Ascending aorta (tissue), 2 donors: ENCODE data around the gene RAB14. TPM values are rescaled to one million over a fixed set of nuclear protein-coding genes. Genes with fewer than 3 reads are reported as not detected.

Experiments used
- DNase-seq, 2 donors: peaks; one replicate each; pipeline ENCODE4 v3.0.0-alpha.2; 2019; ENCODE audit warnings: low spot score in 2 of 2
- H3K27ac ChIP-seq, 2 donors: fragments of 200-600 bp; sonication (generic); one replicate each; pipeline ENCODE4 v1.5.1; 2016 to 2017; ENCODE audit warnings: mild to moderate bottlenecking in 1 of 2
- H3K27me3 ChIP-seq: fragments of 200-600 bp; sonication (generic); one replicate; pipeline ENCODE4 v1.5.1; 2017
- H3K36me3 ChIP-seq, 2 donors: fragments of 200-600 bp; sonication (generic); one replicate each; pipeline ENCODE4 v1.5.1; 2016
- H3K4me1 ChIP-seq, 2 donors: fragments of 200-600 bp; sonication (generic); one replicate each; pipeline ENCODE4 v1.5.1; 2016 to 2017; ENCODE audit warnings: mild to moderate bottlenecking in 1 of 2
- H3K4me3 ChIP-seq, 2 donors: fragments of 200-600 bp; sonication (generic); one replicate each; pipeline ENCODE4 v1.5.1; 2016 to 2017; ENCODE audit warnings: mild to moderate bottlenecking in 1 of 2
- H3K9me3 ChIP-seq, 2 donors: fragments of 200-600 bp; sonication (generic); one replicate each; pipeline ENCODE4 v1.5.1; 2016
- CTCF ChIP-seq, 3 experiments: fragments of 200-600 bp in 2 of 3; fragments of 450-650 bp in 1 of 3; sonication (generic) in 2 of 3; IDR thresholded peaks; one replicate each; pipeline ENCODE4 v1.5.1; 2016 to 2019; ENCODE audit warnings: antibody characterized with exemption in 3 of 3, mild to moderate bottlenecking in 1 of 3, moderate library complexity in 1 of 3
- intact Hi-C: fragments of 100-400 bp; cut with DNase I; formaldehyde crosslinking; loops from one replicate; pipeline ENCODE4 v1.15.1; 2023
- total RNA-seq: library from RNA; depleted of rRNA; stranded (reverse); fragments of >200 nt; gene quantifications from one replicate; pipeline ENCODE4 v1.1.0, GENCODE V29; 2016

RAB14 gene
- total RNA-seq, 1 donor from 2014 or later, result 18.2 TPM

DNA sequence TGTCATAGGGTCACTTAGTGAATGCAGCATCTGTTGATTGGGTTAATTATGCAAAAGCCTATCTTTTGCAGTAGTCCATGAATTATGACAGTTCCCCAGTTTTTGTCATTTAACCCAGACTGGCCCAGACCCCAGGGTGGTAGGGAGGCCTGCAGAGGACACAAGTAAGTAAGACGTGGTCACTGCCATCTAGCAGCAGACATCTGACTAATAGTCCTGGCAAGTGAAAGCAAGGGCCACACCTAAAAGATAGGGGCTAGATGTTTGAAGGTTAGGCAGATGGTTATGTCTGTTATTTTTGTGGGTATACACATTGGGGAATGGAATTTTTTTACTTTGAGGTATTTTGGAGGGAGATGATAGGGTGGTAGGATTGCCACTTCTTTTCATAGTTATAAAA is 48.0 kb downstream of the RAB14 start:
- Histone ChIP-seq H3K4me3 (no peak overlapping the region), H3K36me3 (peaks cover 29 to 56% of the 10 kb centered on the region in 2 donors), H3K4me1 (no peaks in the 10 kb centered on the region), H3K9me3 (no peaks in the 10 kb centered on the region), H3K27ac (no peak overlapping the region), H3K27me3 (no peaks in the 10 kb centered on the region)
- no peak for TF ChIP-seq CTCF (IDR thresholded peaks at IDR 0.05)
- DNase-seq, result no peak
- intact Hi-C loops, result no loop called here

DNA sequence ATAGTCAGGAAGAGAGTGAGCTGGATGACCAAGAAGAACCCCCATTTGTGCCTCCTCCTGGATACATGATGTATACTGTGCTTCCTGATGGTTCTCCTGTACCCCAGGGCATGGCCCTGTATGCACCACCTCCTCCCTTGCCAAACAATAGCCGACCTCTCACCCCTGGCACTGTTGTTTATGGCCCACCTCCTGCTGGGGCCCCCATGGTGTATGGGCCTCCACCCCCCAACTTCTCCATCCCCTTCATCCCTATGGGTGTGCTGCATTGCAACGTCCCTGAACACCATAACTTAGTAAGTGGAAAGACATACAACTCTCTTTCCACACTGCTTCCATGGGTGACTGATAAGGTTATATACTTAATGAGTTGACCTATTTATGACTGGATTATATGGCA is 51.5 kb downstream of the RAB14 start:
- H3K27me3 ChIP-seq, result no peaks in the 10 kb centered on the region
- no peak for TF ChIP-seq CTCF (IDR thresholded peaks at IDR 0.05)
- H3K36me3 ChIP-seq, result peaks cover 30 to 68% of the 10 kb centered on the region in 2 donors
- no peaks in the 10 kb centered on the region for H3K9me3 ChIP-seq
- H3K4me3 ChIP-seq, result no peak overlapping the region
- intact Hi-C loops, result no loop called here
- no peak for DNase-seq
- no peak overlapping the region for H3K27ac ChIP-seq
- no peaks in the 10 kb centered on the region for H3K4me1 ChIP-seq

DNA sequence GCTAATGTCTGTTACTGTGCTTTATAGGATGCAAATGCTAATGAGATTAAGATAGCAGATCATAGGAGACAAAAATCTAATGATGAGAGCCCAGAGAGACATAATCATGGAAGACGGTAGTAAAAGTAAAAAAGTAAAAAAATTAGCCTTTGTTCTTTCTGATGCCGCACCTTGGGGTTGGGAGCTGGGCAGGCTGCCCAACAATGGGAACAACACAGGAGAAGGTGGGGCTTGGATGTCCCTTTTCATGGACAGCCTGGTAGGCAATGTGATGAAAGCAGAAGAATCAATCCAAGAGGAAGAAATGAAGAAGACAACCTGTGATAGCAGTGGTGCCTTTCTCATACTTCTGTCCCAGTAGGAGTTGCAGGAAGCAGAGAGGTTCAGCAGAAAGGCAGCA is 57.2 kb downstream of the RAB14 start:
- Histone ChIP-seq H3K36me3 (peaks cover 43 to 91% of the 10 kb centered on the region in 2 donors), H3K27me3 (no peaks in the 10 kb centered on the region), H3K4me1 (no peaks in the 10 kb centered on the region), H3K4me3 (no peak overlapping the region), H3K27ac (no peak overlapping the region), H3K9me3 (no peaks in the 10 kb centered on the region)
- intact Hi-C loops, result no loop called here
- no peak for DNase-seq
- TF ChIP-seq CTCF (IDR thresholded peaks at IDR 0.05), result no peak

GRCh38 chr9:121143771-121144170 is 57.9 kb downstream of the RAB14 start:
- peaks cover 45 to 90% of the 10 kb centered on the region in 2 donors for H3K36me3 ChIP-seq
- H3K4me3 ChIP-seq, result no peak overlapping the region
- H3K27me3 ChIP-seq, result no peaks in the 10 kb centered on the region
- DNase-seq, result no peak
- no peak for TF ChIP-seq CTCF (IDR thresholded peaks at IDR 0.05)
- no peaks in the 10 kb centered on the region for H3K4me1 ChIP-seq
- intact Hi-C loops, result no loop called here
- H3K27ac ChIP-seq, result no peak overlapping the region
- H3K9me3 ChIP-seq, result no peaks in the 10 kb centered on the region

- H3K36me3 ChIP-seq, result peaks cover 38 to 78% of the 10 kb centered on the region in 2 donors
- H3K27ac ChIP-seq, result no peak overlapping the region
- H3K4me3 ChIP-seq, result no peak overlapping the region
- DNase-seq, result no peak
- no peaks in the 10 kb centered on the region for H3K9me3 ChIP-seq
- no peaks in the 10 kb centered on the region for H3K4me1 ChIP-seq
- intact Hi-C loops, result no loop called here
- no peak for TF ChIP-seq CTCF (IDR thresholded peaks at IDR 0.05)
- no peaks in the 10 kb centered on the region for H3K27me3 ChIP-seq
These were observed 60.0 kb downstream of the RAB14 start for GRCh38 chr9:121141706-121142105.

GRCh38 chr9:121141306-121141705 is 60.4 kb downstream of the RAB14 start:
- no peak for DNase-seq
- H3K36me3 ChIP-seq, result peaks cover 38 to 79% of the 10 kb centered on the region in 2 donors
- H3K4me3 ChIP-seq, result no peak overlapping the region

More at GRCh38 chr9:121141306-121141705, 60.4 kb downstream of the RAB14 start:
- no peak for TF ChIP-seq CTCF (IDR thresholded peaks at IDR 0.05)
- Histone ChIP-seq H3K9me3 (no peaks in the 10 kb centered on the region), H3K27me3 (no peaks in the 10 kb centered on the region), H3K27ac (no peak overlapping the region), H3K4me1 (no peaks in the 10 kb centered on the region)
- intact Hi-C loops, result no loop called here
